ENCODE measurements around the gene CADM4. TPM values are rescaled to one million over a fixed set of nuclear protein-coding genes. Genes with fewer than 3 reads are reported as not detected.
"Not testable (repeated sequence)": the region's sequence is repeated elsewhere in the genome, so short reads cannot be mapped to it uniquely, and the experiment has no call there.

Gene CADM4, protein sequence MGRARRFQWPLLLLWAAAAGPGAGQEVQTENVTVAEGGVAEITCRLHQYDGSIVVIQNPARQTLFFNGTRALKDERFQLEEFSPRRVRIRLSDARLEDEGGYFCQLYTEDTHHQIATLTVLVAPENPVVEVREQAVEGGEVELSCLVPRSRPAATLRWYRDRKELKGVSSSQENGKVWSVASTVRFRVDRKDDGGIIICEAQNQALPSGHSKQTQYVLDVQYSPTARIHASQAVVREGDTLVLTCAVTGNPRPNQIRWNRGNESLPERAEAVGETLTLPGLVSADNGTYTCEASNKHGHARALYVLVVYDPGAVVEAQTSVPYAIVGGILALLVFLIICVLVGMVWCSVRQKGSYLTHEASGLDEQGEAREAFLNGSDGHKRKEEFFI
- polyA plus RNA-seq (ENCODE audit: insufficient read length in 4 of 4): 10 to 100 TPM; 43.2 to 56.9 (median 54.9) TPM

DNA sequence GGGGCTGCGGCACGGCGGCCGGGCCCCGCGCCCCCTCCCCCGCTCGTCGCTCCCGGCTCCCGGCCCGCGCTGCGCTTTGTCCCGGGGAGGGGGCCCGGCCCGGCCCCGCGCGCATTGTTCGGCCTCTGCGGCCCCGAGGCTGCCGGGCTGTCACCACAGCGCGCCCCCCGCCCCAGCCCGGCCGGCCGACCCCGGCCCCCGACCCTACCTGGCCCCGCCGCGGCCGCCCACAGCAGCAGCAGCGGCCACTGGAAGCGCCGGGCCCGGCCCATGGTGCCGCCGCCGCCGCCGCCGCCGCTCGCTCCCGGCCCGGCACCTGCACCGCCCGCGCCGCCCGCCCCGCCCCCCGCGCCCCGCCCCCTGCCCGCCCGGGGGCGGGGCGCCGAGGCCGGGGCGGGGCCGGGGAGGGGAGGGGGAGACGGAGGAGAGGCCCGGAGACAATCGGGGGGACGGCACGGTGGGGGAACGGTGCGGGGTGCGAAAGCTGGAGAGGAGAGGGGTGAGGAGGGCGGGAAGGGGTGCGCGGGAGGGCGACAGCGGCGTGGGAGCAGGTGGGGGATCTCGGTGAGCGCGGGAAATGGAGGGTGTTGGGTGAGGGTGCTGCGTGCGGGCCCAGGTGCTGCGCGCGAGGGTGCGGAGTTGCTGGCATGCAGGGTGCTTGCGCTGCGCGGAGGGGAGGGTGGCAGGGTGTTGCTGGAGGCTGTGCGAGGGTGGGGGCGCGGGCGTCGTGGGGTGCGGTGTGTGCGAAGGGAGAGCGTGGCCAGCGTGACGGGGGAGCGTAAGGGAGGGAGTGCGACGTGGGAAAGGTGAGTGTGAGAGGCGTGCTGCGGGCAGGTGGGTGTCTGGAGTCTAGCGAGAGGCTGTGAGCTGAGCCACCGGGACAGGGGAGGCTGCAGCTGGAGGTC lies at the start of gene CADM4:
Gene CADM4, minus strand, starts transcription at position 332 of the 905 bp plus-strand sequence. Its CDS starts 60 bp downstream, at position 272.
- no peak for DNase-seq (ENCODE audit: low read depth in 4 of 4, low spot score in 2 of 4)

DNA sequence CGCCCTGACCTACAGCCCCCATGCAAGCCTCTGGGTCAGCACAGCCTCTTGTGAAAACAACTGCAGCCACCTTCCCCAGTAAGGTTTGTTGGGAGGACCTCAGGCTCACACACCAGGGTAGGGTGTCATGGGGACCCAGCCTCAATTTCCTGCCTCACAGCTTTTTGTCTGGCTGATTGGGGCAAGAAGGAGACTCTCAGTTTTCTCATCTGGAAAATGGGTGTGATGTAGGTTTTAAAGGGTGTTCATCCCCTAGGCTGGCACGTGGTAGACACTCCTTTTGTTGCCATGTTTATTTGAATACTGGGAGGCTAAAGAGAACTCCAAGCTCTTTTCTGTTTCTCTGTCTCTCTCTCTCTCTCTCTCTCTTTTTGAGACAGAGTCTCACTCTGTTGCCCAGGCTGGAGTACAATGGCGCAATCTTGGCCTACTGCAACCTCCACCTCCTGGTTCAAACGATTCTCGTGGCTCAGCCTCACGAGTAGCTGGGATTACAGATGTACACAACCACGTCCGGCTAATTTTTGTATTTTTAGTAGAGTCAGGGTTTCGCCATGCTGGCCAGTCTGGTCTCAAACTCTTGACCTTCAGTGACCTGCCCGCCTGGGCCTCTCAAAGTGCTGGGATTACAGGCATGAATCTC lies 48.5 kb upstream of the CADM4 start:
- DNase-seq (ENCODE audit: low read depth in 4 of 4, low spot score in 2 of 4): no peak

DNA sequence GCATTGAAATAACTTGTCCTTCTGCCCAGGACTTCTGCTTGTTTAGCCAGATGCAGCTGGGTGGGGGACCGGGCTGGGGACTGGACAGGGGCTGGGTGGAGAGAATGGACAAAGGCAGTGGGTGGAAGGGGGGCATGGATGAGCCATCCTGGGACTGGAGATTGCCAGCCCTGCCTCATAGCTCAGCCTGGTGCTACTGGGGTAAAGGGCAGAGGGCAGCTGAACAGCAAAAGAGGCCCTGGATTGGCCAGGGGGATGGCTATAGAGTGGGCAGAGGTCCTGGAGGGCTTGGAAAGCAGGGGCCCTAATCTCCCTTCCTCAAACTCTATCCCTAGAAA lies 48.0 kb upstream of the CADM4 start:
- DNase-seq (ENCODE audit: low read depth in 4 of 4, low spot score in 2 of 4): no peak

DNA sequence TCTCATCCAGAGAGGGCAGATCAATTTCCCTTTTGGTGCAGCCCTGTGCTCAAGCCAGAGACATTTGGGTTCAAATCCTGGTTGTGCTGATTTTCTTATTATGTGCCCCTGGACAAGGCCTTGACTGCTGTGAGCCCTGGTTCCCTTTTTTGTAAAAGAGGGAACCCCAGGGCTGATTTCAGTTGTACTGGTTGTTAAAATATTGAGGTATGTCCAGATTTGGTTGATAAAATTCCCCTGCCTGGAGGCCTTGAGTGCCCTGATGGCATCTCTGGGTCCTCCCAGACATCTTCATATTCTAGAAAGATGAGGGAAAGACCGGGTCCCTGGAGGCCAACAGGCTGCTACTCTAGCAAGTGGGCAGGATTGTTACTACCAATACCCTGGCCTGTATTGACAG lies 44.7 kb upstream of the CADM4 start:
- no peak for DNase-seq (ENCODE audit: low read depth in 4 of 4, low spot score in 2 of 4)

DNA sequence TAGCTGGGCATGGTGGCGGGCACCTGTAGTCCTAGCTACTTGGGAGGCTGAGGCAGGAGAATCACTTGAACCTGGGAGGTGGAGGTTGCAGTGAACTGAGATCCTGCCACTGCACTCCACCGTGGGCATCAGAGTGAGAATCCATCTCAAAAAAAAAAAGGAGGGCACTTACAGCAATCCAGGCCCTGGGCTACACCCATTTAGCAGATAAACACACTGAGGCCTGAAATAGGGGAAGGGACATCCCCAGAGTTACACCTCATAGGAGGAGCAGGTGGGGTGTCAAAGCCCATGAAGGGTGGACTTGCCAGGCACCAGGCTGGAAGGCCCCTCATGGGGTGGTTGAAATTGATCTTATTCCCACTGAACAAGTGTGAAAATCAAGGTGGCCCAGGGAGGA lies 44.3 kb upstream of the CADM4 start:
- DNase-seq (ENCODE audit: low read depth in 4 of 4, low spot score in 2 of 4): no peak

DNA sequence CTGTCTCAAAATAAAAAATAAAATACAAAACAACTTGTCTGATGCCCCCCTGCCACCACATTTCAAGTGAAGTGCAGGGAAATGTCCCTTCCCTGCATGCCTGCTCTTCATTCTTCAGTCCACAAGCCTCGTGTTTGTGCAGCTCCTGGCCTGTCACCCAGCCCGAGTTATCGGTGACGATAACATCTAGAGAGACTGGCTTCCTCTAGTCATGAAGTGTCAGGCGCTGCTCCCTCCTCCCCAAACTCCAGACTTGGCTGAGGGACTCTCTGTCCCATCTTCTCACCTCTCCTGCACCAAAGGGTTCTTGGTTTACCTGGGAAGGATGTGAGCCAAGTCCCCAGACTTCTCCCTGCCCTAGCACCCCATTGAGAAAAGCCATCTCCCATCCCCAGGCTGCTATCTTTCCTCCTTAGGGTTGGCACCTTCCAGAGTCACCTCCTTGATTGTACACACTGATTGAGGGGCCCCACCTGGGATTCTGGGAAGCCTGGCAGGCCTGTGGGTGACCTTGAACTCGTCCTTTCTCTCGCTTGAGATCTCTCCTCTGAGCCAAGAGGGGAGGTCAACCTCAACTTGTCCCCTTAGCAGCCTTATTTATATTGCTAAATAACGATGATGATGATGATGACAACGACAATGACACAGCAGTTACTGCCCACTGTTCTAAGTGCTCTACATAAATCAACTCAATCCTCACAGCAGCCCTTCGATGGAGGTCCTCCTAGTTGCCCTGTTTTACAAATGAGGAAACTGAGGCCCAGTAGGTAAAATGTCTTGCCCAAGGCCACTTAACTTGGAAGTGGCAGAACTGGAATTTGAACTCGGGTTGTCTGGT lies 43.4 kb upstream of the CADM4 start:
- no peak for DNase-seq (ENCODE audit: low read depth in 4 of 4, low spot score in 2 of 4)

DNA sequence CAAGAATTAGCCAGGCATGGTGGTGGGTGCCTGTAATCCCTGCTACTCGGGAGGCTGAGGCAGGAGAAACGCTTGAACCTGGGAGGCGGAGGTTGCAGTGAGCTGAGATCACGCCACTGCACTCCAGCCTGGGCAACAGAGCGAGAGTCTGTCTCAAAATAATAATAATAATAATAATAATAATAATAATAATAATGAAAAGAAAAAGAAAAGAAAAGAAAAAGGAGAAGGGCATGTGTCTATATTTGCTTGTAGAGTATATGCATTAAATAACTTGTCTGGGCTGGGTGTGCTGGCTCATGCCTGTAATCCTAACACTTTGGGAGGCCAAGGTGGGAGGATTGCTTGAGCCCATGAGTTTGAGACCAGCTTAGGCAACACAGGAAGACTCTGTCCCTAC lies 42.6 kb upstream of the CADM4 start:
- DNase-seq (ENCODE audit: low read depth in 4 of 4, low spot score in 2 of 4): not testable (repeated sequence)

DNA sequence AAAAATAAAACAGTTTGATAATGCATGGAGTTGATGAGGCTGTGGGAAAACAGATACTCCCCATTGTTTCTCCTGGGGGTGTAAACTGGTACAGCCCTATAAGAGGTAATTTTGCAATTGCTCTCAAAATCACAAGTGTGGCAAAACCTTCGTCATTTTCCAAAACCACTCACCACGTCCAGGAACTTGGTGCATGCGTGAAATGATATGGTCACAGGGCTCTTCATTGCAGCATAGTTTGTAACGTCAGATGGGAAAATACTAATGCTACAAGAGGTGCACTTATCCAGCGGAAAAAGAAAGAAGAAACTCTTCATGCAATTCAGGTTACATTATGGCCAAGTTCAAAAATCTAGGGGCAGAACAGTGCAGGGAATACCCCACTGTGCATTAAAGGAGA lies 42.2 kb upstream of the CADM4 start:
- DNase-seq (ENCODE audit: low read depth in 4 of 4, low spot score in 2 of 4): no peak

DNA sequence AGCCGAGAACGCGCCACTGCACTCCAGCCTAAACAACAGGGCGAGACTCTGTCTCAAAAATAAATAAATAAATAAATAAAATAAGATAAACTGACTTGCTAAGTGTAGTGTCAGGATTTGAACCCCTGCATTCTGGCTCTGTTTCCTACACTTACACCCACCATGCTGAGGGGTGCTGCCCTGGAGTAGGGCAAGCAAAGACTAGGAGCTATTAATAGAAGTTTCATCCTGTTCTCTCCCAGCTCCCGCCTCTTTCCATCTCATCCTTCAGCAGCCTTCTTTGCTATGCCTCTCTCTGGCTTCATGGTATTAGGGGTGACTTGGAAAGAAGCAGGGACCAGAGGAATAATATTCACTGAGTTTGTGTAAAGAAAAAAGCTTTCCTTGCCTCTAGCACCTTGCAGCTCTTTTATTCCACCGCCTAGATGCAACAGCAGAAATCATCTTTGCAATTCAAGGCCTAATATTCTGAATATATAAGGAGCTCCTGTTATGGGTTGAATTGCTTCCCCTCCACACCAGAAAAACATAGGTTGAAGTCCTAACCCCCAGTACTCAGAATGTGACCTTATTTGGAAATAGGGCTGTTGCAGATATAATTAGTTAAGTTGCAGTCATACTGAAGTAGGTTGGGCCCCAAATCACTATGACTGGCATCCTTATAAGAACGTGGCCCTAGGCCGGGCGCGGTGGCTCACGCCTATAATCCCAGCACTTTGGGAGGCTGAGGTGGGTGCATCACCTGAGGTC lies 39.0 kb upstream of the CADM4 start:
- DNase-seq (ENCODE audit: low read depth in 4 of 4, low spot score in 2 of 4): no peak

DNA sequence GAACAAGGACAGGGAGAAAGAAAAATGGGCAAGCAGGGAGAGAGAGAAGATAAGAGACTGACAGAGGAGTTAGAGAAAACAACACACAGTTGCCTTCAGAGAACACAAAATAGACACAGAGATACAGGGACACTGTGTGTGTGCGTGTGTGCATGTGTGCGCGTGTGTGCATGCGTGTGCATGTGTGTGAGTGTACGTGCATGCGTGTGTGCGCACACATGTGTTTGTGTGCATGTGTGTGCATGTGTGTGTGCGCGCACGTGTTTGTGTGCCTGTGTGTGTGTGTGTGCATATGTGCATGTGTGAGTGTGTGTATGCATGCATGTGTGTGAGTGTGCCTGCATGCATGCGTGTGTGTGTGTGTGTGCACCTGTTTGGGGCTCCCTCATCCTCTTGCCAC lies 36.3 kb upstream of the CADM4 start:
- no peak for DNase-seq (ENCODE audit: low read depth in 4 of 4, low spot score in 2 of 4)

DNA sequence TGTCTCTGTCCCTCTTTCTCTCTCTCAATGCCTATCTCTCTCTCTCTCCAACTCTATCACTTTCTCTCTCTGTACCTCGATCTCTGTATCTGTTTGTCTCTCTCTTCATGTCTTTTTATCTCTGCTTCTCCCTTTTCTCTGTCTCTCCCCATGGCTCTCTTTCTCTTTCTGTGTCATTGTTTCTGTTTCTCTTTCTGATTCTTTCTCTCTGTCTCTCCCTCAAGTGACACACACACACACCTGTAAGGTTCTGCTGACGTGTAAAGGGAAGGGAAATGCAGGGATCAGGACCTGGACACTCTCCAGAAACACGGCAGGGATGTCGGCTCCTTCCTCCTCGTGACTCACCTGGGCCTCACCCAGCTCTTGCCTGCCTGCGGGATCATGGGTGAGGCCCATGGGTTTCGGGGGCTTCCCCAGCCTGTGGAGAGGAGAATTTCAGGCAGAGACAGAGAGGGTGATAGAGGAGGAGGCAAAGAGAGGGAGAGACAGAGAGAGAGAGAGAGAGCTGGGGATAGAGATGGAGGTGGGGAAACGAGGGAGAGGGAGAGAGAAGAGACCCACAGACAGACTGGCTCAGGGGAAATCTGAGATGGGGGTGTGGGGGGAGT lies 35.7 kb upstream of the CADM4 start:
- no peak for DNase-seq (ENCODE audit: low read depth in 4 of 4, low spot score in 2 of 4)

DNA sequence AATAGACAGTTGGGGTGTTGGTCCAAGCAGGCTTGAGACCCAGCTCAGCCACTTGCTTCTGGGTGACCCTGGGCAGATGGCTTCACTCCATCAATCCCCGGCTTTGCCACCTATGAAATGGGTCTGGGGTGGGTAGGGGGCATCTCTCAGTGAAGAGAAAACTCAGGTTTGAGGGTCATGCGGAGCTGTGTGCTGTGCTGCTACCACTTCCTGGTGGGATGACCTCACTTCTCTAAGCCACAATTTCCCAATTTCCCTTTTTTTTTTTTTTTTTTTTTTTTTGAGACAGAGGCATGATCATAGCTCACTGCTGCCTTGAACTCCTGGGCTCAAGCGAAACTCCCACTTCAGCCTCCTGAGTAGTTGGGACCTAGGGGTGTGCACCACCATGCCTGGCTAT lies 34.9 kb upstream of the CADM4 start:
- DNase-seq (ENCODE audit: low read depth in 4 of 4, low spot score in 2 of 4): no peak

DNA sequence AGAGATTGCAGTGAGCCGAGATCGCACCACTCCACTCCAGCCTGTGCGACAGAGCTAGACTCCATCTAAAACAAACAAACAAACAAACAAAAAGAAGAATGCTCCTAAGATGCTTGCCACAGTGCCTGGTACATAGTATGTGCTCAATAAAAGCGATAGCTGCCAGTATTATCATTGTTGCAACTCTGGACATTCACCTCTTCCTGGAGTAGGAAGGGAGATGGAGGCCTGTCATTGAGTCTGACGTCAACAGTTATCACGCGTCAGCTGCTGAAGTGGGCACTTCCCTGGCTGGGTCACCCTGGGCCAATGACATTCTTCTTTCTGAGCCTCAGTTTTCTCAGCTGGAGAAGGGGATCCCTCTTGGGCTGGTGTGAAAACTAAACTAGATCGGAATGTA lies 34.5 kb upstream of the CADM4 start:
- DNase-seq (ENCODE audit: low read depth in 4 of 4, low spot score in 2 of 4): no peak

DNA sequence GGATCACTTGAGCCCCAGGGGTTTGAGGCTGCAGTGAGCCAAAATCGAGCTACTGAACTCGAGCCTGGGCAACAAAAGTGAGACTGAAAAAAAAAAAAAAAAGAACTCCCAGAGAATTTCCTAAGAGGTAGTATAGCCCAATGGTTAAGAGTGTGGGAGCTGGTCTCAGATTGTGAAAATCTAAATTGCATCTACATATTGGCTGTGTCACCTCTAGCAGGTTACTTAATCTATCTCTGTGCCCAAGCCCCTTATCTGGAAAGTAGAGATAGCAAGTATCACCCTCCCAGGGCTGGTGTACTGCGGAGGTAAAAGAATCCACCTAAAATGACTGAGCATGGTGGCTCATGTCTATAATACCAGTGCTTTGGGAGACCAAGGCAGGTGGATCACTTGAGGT lies 34.0 kb upstream of the CADM4 start:
- DNase-seq (ENCODE audit: low read depth in 4 of 4, low spot score in 2 of 4): no peak

DNA sequence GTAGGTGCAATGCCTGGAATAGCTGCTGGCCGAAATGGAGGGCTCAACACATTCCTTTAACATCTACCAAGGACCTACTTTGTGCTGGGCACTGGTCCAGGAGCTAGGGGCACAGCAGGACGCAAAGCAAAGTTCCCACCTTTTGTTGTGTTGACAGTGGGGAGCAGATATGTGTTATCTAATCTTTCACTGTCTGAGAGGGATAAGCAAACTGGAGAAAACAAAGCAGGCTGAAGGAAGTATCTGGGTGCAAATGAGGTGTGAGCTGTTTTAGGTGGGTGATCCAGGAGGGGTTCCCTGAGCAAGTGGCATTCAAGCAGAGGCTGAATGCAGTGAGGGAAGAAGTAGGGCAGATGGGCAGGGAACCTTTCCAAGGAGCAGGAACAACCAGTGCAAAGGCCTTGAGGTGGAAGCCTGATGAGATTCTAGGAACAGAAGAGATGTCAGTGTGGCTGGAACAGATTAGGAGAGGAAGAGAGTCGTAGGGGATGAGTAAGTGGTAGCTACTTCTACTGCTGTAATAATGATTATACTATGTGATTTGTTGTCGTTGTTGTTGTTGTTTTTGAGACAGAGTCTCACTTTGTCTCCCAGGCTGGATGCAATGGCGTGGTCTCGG lies 32.5 kb upstream of the CADM4 start:
- DNase-seq (ENCODE audit: low read depth in 4 of 4, low spot score in 2 of 4): no peak

DNA sequence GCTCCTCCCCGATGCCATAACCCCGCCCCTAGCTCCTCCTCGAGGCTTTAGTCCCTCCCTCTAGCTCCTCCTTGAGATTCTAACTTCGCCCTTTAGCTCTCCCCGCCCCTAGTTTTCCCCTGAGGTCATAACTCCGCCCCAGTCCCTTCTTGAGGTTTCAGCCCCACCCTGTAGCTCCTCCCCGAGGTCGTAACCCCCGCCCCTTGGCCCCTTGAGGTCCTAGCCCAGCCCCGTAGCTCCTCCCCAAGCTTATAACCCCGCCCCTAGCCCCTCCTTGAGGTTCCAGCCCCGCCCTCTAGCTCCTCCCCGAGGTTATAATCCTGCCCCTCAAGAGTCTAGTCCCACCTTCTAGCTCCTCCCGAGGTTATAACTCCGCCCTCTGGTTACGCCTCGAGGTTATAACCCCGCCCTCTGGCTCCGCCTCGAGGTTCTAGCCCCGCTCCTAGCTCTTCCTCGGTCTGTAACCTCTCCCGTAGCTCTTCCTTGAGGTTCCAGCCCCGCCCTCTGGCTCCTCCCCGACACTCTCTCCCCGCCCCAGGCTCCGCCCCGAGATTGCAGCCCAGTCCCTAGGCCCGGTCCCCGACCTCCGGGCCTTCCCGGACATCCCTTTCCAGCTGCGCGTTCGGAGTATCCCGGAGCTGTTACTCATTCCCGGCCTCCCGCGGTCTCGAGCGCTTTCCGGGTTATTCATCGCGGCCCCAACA lies 28.9 kb upstream of the CADM4 start:
- DNase-seq (ENCODE audit: low read depth in 4 of 4, low spot score in 2 of 4): peak; percentile 91 to 94 (median 93)

DNA sequence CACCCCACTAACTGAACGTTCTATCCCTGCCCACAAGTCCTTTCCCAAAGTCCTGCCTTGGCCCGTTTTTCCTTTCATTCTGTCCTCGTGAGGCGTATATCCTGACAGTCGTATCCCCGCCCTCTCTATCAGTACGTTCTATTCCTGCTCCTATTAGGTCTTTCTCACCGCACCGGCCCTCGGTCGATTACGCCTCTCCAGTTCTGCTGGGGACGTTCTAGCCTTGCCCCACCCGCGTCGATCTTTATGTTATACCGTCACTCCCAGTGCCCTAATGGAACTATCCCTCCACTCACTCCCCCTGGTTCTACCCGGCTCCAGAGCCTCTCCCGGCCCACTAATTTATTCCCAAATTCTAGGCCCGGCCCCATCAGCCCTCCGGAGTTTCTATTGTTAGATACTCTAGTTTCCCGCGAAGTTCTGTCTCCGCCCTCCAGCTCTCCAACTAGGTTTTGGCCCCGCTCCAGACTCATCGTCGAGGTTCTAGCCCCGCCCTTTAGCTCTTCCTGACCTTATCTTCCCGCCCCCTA lies 28.3 kb upstream of the CADM4 start:
- no peak for DNase-seq (ENCODE audit: low read depth in 4 of 4, low spot score in 2 of 4)

All from left renal cortex interstitium (tissue), 4 donors.